ENCODE measurements around the gene ZNF79.

- TF ChIP-seq, protein P1, sequence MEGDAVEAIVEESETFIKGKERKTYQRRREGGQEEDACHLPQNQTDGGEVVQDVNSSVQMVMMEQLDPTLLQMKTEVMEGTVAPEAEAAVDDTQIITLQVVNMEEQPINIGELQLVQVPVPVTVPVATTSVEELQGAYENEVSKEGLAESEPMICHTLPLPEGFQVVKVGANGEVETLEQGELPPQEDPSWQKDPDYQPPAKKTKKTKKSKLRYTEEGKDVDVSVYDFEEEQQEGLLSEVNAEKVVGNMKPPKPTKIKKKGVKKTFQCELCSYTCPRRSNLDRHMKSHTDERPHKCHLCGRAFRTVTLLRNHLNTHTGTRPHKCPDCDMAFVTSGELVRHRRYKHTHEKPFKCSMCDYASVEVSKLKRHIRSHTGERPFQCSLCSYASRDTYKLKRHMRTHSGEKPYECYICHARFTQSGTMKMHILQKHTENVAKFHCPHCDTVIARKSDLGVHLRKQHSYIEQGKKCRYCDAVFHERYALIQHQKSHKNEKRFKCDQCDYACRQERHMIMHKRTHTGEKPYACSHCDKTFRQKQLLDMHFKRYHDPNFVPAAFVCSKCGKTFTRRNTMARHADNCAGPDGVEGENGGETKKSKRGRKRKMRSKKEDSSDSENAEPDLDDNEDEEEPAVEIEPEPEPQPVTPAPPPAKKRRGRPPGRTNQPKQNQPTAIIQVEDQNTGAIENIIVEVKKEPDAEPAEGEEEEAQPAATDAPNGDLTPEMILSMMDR (conservative IDR thresholded peaks at IDR 0.05; ENCODE audit: low read depth, low read length), result no peak
- TF ChIP-seq POLR2A (IDR thresholded peaks at IDR 0.05; ENCODE audit: low read depth, low read length), result no peak
- no peak for TF ChIP-seq ELK1 (IDR thresholded peaks at IDR 0.05; ENCODE audit: borderline replicate concordance, low read depth, low read length)
- peak; percentile 73 for TF ChIP-seq FOS (IDR thresholded peaks at IDR 0.05; ENCODE audit: low read depth, low read length)
- TF ChIP-seq MAFK (IDR thresholded peaks at IDR 0.05; ENCODE audit: low read depth, low read length), result peak; percentile 26; the same call in 1 of the 2 replicates
- TF ChIP-seq, protein P2, sequence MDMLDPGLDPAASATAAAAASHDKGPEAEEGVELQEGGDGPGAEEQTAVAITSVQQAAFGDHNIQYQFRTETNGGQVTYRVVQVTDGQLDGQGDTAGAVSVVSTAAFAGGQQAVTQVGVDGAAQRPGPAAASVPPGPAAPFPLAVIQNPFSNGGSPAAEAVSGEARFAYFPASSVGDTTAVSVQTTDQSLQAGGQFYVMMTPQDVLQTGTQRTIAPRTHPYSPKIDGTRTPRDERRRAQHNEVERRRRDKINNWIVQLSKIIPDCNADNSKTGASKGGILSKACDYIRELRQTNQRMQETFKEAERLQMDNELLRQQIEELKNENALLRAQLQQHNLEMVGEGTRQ (IDR thresholded peaks at IDR 0.05; ENCODE audit: low read depth, low read length), result peak; percentile 48
- TF ChIP-seq MAZ (IDR thresholded peaks at IDR 0.05; ENCODE audit: borderline replicate concordance, low read depth, low read length), result no peak
Measured at GRCh38 chr9:127388037-127388855, 35.9 kb upstream of the ZNF79 start.

Data from IMR-90 (cell line).